Measurements from ENCODE around the gene MYLK4.

MYLK4 gene

GRCh38 chr6:2655844-2656433, 94.8 kb downstream of the MYLK4 start:
- no peak for DNase-seq

GRCh38 chr6:2653369-2654032, 97.2 kb downstream of the MYLK4 start:
- no peak for DNase-seq

GRCh38 chr6:2652611-2653010, 98.1 kb downstream of the MYLK4 start:
- DNase-seq: no peak

- no peak for DNase-seq
Observed at GRCh38 chr6:2651961-2652360, 98.8 kb downstream of the MYLK4 start.

- DNase-seq: no peak
Observed at GRCh38 chr6:2651536-2651935, 99.2 kb downstream of the MYLK4 start.

- DNase-seq: no peak
Observed at GRCh38 chr6:2646346-2646745, 104.4 kb downstream of the MYLK4 start.

GRCh38 chr6:2643935-2644539, 106.7 kb downstream of the MYLK4 start:
- DNase-seq: no peak

GRCh38 chr6:2643130-2643529, 107.6 kb downstream of the MYLK4 start:
- DNase-seq: no peak

GRCh38 chr6:2641044-2641725, 109.5 kb downstream of the MYLK4 start:
- no peak for DNase-seq

GRCh38 chr6:2640551-2640950, 110.2 kb downstream of the MYLK4 start:
- no peak for DNase-seq

- DNase-seq: no peak
Observed at GRCh38 chr6:2639896-2640295, 110.8 kb downstream of the MYLK4 start.

- DNase-seq: no peak
Observed at GRCh38 chr6:2639167-2639566, 111.6 kb downstream of the MYLK4 start.

- DNase-seq: no peak
Observed at GRCh38 chr6:2636672-2637071, 114.0 kb downstream of the MYLK4 start.

GRCh38 chr6:2635911-2636310, 114.8 kb downstream of the MYLK4 start:
- DNase-seq: no peak

GRCh38 chr6:2634139-2634964, 116.4 kb downstream of the MYLK4 start:
- DNase-seq: peak; percentile 89

- no peak for DNase-seq
Observed at GRCh38 chr6:2633736-2634135, 117.0 kb downstream of the MYLK4 start.

- DNase-seq: no peak
Observed at GRCh38 chr6:2632976-2633584, 117.6 kb downstream of the MYLK4 start.

GRCh38 chr6:2632368-2632767, 118.4 kb downstream of the MYLK4 start:
- DNase-seq: no peak

- no peak for DNase-seq
Observed at GRCh38 chr6:2630891-2631571, 119.7 kb downstream of the MYLK4 start.

- DNase-seq: no peak
Observed at GRCh38 chr6:2630359-2630758, 120.4 kb downstream of the MYLK4 start.

GRCh38 chr6:2626401-2626800, 124.3 kb downstream of the MYLK4 start:
- DNase-seq: no peak

GRCh38 chr6:2625581-2625980, 125.1 kb downstream of the MYLK4 start:
- DNase-seq: no peak

All from NCI-H2171 treated with DMSO at 0.1 percent for 48 hours (cell line).